GM23248 (cell line): ENCODE data around the gene SNRNP200.

ENCODE experiments used
- EZH2 ChIP-seq: fragments of 200-600 bp; sonication (generic); IDR thresholded peaks from 2 replicates; pipeline ENCODE4 v1.6.1; 2018; ENCODE audit warnings: antibody characterized with exemption, mild to moderate bottlenecking; ENCODE audit not compliant: insufficient read depth, poor library complexity, severe bottlenecking
- EZH2phosphoT487 ChIP-seq: fragments of 200-600 bp; sonication (generic); IDR thresholded peaks from 2 replicates; pipeline ENCODE4 v1.6.1; 2018; ENCODE audit warnings: antibody characterized with exemption, moderate library complexity, mild to moderate bottlenecking, low read depth; ENCODE audit not compliant: insufficient read depth

DNA sequence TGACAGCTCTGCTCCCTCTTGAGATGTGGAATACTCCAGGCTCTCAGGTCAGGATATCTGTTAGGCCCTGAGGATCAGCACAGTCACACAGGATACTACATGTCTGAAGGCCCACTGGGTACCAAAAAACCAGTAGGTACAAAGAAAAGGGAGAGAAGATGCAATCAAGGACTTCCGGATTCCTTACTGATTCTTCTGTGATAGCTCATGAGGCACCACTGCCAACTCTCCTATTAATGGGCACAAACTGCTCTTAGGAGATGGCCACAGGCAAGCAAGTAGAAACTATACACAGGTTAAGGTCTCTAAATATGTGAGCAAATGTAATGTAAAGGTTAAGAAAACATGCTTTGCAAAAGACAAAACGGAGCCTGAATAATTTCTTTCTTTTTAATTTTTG, 43.0 kb downstream of the SNRNP200 start:
- no peak for TF ChIP-seq EZH2phosphoT487
- TF ChIP-seq EZH2 = no peak
